ENCODE results near the gene EPB41L4B. TPM values are rescaled to one million over a fixed set of nuclear protein-coding genes. Genes with fewer than 3 reads are reported as not detected.

EPB41L4B gene
- total and polyA plus RNA-seq, 4 donors, result 6.0 to 14.5 (median 12.2) TPM

DNA sequence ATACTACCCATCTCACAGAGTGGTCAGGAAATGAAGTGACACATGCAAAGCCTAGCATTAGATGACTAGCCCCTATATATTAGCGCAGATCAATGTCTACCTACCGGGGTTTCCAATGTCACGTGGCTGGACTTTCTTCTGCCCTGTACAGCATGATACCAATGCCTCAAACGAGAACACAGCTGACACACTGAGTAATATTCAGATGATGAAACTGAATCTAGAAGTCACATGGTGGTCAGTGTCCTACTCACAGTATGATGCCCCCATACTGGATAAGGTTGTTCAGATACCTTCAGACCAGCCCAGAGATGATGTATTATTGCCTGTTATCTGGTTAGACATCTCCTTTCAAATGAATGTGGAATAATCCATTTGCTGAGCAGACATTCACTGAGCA, 82.7 kb downstream of the EPB41L4B start:
- TF ChIP-seq CTCF (IDR thresholded peaks at IDR 0.05; ENCODE audit: control extremely low read depth, extremely low read depth), result no peak
- Histone ChIP-seq H3K27me3 (ENCODE audit: control insufficient read depth in 3 of 3, insufficient read depth in 3 of 3, low read length in 2 of 3) (no peaks in the 10 kb centered on the region), H3K36me3 (ENCODE audit: control insufficient read depth in 4 of 4, insufficient read depth in 4 of 4, low read length in 4 of 4) (no peaks in the 10 kb centered on the region), H3K9me3 (ENCODE audit: control insufficient read depth in 4 of 4, insufficient read depth in 3 of 4, low read length in 3 of 4) (peaks cover 0 to 2% (median 0%) of the 10 kb centered on the region in 4 donors), H3K4me1 (ENCODE audit: control insufficient read depth in 5 of 5, insufficient read depth in 5 of 5, low read length in 5 of 5) (no peaks in the 10 kb centered on the region), H3K27ac (ENCODE audit: low read depth in 1 of 2, low read length in 1 of 2) (no peak overlapping the region), H3K4me3 (no peak overlapping the region), H3K9ac (ENCODE audit: insufficient read depth in 1 of 2, low read length in 2 of 2) (no peak overlapping the region)
- DNase-seq (no peak), ATAC-seq (ENCODE audit: insufficient read depth, low FRiP score) (no peak)
- WGBS, 2 donors, result 84 to 88% methylated on average over 4 of the region's 4 CpGs

DNA sequence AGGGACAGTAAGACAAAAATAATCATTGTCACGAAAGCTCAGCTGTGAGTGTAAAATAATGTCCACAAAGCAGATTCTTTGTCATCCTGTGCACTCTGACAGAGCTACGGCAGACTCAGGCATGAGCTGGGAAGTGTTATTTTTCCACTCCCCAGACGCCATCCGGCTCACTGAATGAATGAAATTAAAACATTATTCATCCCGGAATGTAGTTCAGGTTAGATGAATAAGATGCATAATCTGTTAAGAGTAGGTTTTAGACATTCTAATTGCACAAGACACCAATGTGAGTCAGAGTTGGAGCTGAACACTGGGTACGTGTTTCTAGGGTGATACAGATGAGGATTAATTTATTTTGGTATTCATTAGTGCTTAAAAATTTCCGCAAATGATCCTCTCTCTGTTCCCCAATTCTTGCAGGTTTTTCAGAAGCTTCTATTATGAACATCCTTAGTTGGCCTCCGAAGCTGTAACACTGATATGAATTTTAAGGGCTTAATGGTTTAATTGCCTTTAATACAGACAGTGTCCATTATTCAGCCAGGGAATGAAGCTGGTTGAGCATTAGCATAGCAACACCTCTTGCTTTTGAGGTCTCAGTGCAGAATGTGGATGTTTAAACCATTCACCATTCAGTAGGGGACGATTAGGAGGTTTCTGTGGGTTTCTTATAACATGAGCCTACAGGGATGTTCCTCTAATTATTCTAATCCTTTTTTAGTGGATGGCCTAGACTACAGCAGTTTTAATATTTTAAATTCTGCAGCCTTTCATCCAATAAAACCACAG, 88.2 kb downstream of the EPB41L4B start:
- no peak for TF ChIP-seq CTCF (IDR thresholded peaks at IDR 0.05; ENCODE audit: control extremely low read depth, extremely low read depth)
- Histone ChIP-seq H3K4me1 (ENCODE audit: control insufficient read depth in 5 of 5, insufficient read depth in 5 of 5, low read length in 5 of 5) (no peaks in the 10 kb centered on the region), H3K27me3 (ENCODE audit: control insufficient read depth in 3 of 3, insufficient read depth in 3 of 3, low read length in 2 of 3) (no peaks in the 10 kb centered on the region), H3K9ac (ENCODE audit: insufficient read depth in 1 of 2, low read length in 2 of 2) (no peak overlapping the region), H3K9me3 (ENCODE audit: control insufficient read depth in 4 of 4, insufficient read depth in 3 of 4, low read length in 3 of 4) (no peaks in the 10 kb centered on the region), H3K36me3 (ENCODE audit: control insufficient read depth in 4 of 4, insufficient read depth in 4 of 4, low read length in 4 of 4) (no peaks in the 10 kb centered on the region), H3K4me3 (no peak overlapping the region), H3K27ac (ENCODE audit: low read depth in 1 of 2, low read length in 1 of 2) (no peak overlapping the region)
- ATAC-seq (ENCODE audit: insufficient read depth, low FRiP score) (no peak), DNase-seq (no peak)
- 78% methylated on average over 9 of the region's 9 CpGs for WGBS, 2 donors

GRCh38 chr9:109231593-109231992, 89.3 kb downstream of the EPB41L4B start:
- Histone ChIP-seq H3K9ac (ENCODE audit: insufficient read depth in 1 of 2, low read length in 2 of 2) (no peak overlapping the region), H3K4me3 (no peak overlapping the region), H3K9me3 (ENCODE audit: control insufficient read depth in 4 of 4, insufficient read depth in 3 of 4, low read length in 3 of 4) (no peaks in the 10 kb centered on the region), H3K4me1 (ENCODE audit: control insufficient read depth in 5 of 5, insufficient read depth in 5 of 5, low read length in 5 of 5) (no peaks in the 10 kb centered on the region), H3K27me3 (ENCODE audit: control insufficient read depth in 3 of 3, insufficient read depth in 3 of 3, low read length in 2 of 3) (no peaks in the 10 kb centered on the region), H3K36me3 (ENCODE audit: control insufficient read depth in 4 of 4, insufficient read depth in 4 of 4, low read length in 4 of 4) (no peaks in the 10 kb centered on the region), H3K27ac (ENCODE audit: low read depth in 1 of 2, low read length in 1 of 2) (no peak overlapping the region)
- ATAC-seq (ENCODE audit: insufficient read depth, low FRiP score) (peak; percentile 19), DNase-seq (no peak)
- no peak for TF ChIP-seq CTCF (IDR thresholded peaks at IDR 0.05; ENCODE audit: control extremely low read depth, extremely low read depth)
- 60 to 67% methylated on average over 1 of the region's 1 CpG for WGBS, 2 donors

All from lung (tissue), 12 donors.